Stimulated activated CD4-positive, alpha-beta T cell treated with anti-CD3 and anti-CD28 coated beads, TNF-alpha, amount 100 ng/mL, for 1 hour (primary cell): ENCODE results near the gene TMEM143.

Source experiments
- DNase-seq, 3 donors: peaks; one replicate each; pipeline ENCODE4 v3.0.0-alpha.2; 2020; ENCODE audit warnings: low read depth in 3 of 3, low spot score in 1 of 3

TMEM143 gene

GRCh38 chr19:48361912-48362311 lies 1.8 kb downstream of the TMEM143 start:
- no peak for DNase-seq

- DNase-seq: no peak
Measured at GRCh38 chr19:48359123-48359522, 4.6 kb downstream of the TMEM143 start.

- no peak for DNase-seq
Measured at GRCh38 chr19:48355365-48355954, 8.3 kb downstream of the TMEM143 start.

- no peak for DNase-seq
Measured at GRCh38 chr19:48354332-48354992, 9.3 kb downstream of the TMEM143 start.

- no peak for DNase-seq
Measured at GRCh38 chr19:48353677-48354076, 10.1 kb downstream of the TMEM143 start.

GRCh38 chr19:48351341-48351752 lies 12.4 kb downstream of the TMEM143 start:
- peak; percentile 42 to 79 (median 61) for DNase-seq

- DNase-seq: no peak
Measured at GRCh38 chr19:48350856-48351255, 12.9 kb downstream of the TMEM143 start.

- no peak for DNase-seq
Measured at GRCh38 chr19:48348737-48349136, 15.0 kb downstream of the TMEM143 start.

GRCh38 chr19:48348045-48348444 lies 15.7 kb downstream of the TMEM143 start:
- DNase-seq: no peak

- no peak for DNase-seq
Measured at GRCh38 chr19:48346191-48346590, 17.5 kb downstream of the TMEM143 start.

- DNase-seq: no peak
Measured at GRCh38 chr19:48344892-48345291, 18.8 kb downstream of the TMEM143 start.

- DNase-seq: no peak
Measured at GRCh38 chr19:48342841-48343540, 20.7 kb downstream of the TMEM143 start.

- DNase-seq: no peak
Measured at GRCh38 chr19:48342414-48342738, 21.4 kb downstream of the TMEM143 start.

- no peak for DNase-seq
Measured at GRCh38 chr19:48341515-48342413, 22.0 kb downstream of the TMEM143 start.

- DNase-seq: no peak
Measured at GRCh38 chr19:48340995-48341394, 22.7 kb downstream of the TMEM143 start.

GRCh38 chr19:48338802-48339503 lies 24.8 kb downstream of the TMEM143 start:
- no peak for DNase-seq

GRCh38 chr19:48338253-48338755 lies 25.4 kb downstream of the TMEM143 start:
- DNase-seq: no peak

- peak; percentile 84 to 90 (median 88) for DNase-seq
Measured at GRCh38 chr19:48333467-48334384, 30.0 kb downstream of the TMEM143 start.

GRCh38 chr19:48332662-48333466 lies 30.9 kb downstream of the TMEM143 start:
- peak; percentile 75 to 92 (median 86) for DNase-seq
